GM12801 (cell line): Measurements from ENCODE around the gene PPIF.

Source experiments
- CTCF ChIP-seq: IDR thresholded peaks from one replicate; pipeline ENCODE4 v1.5.1; 2011; ENCODE audit warnings: control low read depth; ENCODE audit not compliant: insufficient read length; ENCODE audit errors: extremely low read depth

The PPIF gene

GRCh38 chr10:79392506-79393176 lies 45.4 kb downstream of the PPIF start:
- no peak for TF ChIP-seq CTCF

- no peak for TF ChIP-seq CTCF
Measured at GRCh38 chr10:79393221-79393923, 46.1 kb downstream of the PPIF start.

- no peak for TF ChIP-seq CTCF
Measured at GRCh38 chr10:79393924-79394610, 46.8 kb downstream of the PPIF start.

- TF ChIP-seq CTCF, result no peak
Measured at GRCh38 chr10:79394664-79395063, 47.4 kb downstream of the PPIF start.

- no peak for TF ChIP-seq CTCF
Measured at GRCh38 chr10:79396520-79396919, 49.3 kb downstream of the PPIF start.

- TF ChIP-seq CTCF, result no peak
Measured at GRCh38 chr10:79397051-79397450, 49.8 kb downstream of the PPIF start.

GRCh38 chr10:79397575-79398303 lies 50.5 kb downstream of the PPIF start:
- TF ChIP-seq CTCF, result no peak
